Upper lobe of left lung (tissue), 6 donors: Measurements from ENCODE around the gene BNC1. TPM values are rescaled to one million over a fixed set of nuclear protein-coding genes. Genes with fewer than 3 reads are reported as not detected.

Experiments used
- ATAC-seq, 2 donors: fragments of 200-7000 bp; cut with Tn5 transposase; one replicate each; pipeline ENCODE4 v1.9.1; 2022; ENCODE audit warnings: mild to moderate bottlenecking in 2 of 2, moderate library complexity in 2 of 2; ENCODE audit not compliant: low FRiP score in 2 of 2
- DNase-seq, 2 donors: peaks; one replicate each; pipeline ENCODE4 v3.0.0-alpha.2; 2019 to 2020
- H3K27ac ChIP-seq, 4 donors: fragments of 200-600 bp; sonication (generic); one replicate each; pipeline ENCODE4 v1.5.1; 2016 to 2019
- H3K27me3 ChIP-seq, 4 donors: fragments of 200-600 bp; sonication (generic); one replicate each; pipeline ENCODE4 v1.5.1; 2017 to 2019
- H3K36me3 ChIP-seq, 4 donors: fragments of 200-600 bp; sonication (generic); one replicate each; pipeline ENCODE4 v1.5.1; 2016 to 2019
- H3K4me1 ChIP-seq, 4 donors: fragments of 200-600 bp; sonication (generic); one replicate each; pipeline ENCODE4 v1.5.1; 2018 to 2019
- H3K4me3 ChIP-seq, 4 donors: fragments of 200-600 bp; sonication (generic); one replicate each; pipeline ENCODE4 v1.5.1; 2017 to 2019; ENCODE audit warnings: mild to moderate bottlenecking in 2 of 4, moderate library complexity in 1 of 4
- H3K9me3 ChIP-seq, 4 donors: fragments of 200-600 bp; sonication (generic); one replicate each; pipeline ENCODE4 v1.5.1; 2018 to 2019
- EP300 ChIP-seq, 4 donors: sonication (generic); formaldehyde crosslinking; IDR thresholded peaks; one replicate each; pipeline ENCODE4 v1.5.1; 2017; ENCODE audit warnings: antibody characterized with exemption in 4 of 4, control low read depth in 2 of 4
- POLR2A ChIP-seq, 4 donors: fragments of 450-650 bp; IDR thresholded peaks; one replicate each; pipeline ENCODE4 v1.5.1; 2016 to 2017; ENCODE audit warnings: antibody characterized with exemption in 4 of 4, mild to moderate bottlenecking in 2 of 4
- POLR2AphosphoS5 ChIP-seq, 2 donors: sonication (generic); formaldehyde crosslinking; IDR thresholded peaks; one replicate each; pipeline ENCODE4 v1.5.1; 2017; ENCODE audit warnings: antibody characterized with exemption in 2 of 2
- WGBS, 2 donors: methylation state at CpG; one replicate each; pipeline ENCODE4 v1.1.5; 2017 to 2018; 5-methylcytosine and 5-hydroxymethylcytosine counted together
- total RNA-seq, 6 donors: library from RNA; depleted of rRNA in 4 of 6; stranded (reverse); fragments of >200 nt in 4 of 6; gene quantifications; one replicate each; pipeline versions ENCODE4 v1.1.0 to v1.2.1, GENCODE V29; 2016 to 2021
- TF ChIP-seq, protein P1 (sequence below), 6 experiments: fragments of 450-650 bp in 4 of 6; fragments of 200-600 bp in 2 of 6; sonication (generic) in 2 of 6; IDR thresholded peaks; one replicate each; pipeline ENCODE4 v1.5.1; 2016 to 2019; ENCODE audit warnings: antibody characterized with exemption in 6 of 6
- donor health status: DM: no; HTN: no; CAD: no; lungs with moderate emphysema.
- donor health status: DM: no; HTN: yes; CAD: no; lungs with severe emphysema.

The BNC1 gene
- total RNA-seq, 6 donors from 2014 or later = 0.07 to 0.31 (median 0.15) TPM; not detected in 3

DNA sequence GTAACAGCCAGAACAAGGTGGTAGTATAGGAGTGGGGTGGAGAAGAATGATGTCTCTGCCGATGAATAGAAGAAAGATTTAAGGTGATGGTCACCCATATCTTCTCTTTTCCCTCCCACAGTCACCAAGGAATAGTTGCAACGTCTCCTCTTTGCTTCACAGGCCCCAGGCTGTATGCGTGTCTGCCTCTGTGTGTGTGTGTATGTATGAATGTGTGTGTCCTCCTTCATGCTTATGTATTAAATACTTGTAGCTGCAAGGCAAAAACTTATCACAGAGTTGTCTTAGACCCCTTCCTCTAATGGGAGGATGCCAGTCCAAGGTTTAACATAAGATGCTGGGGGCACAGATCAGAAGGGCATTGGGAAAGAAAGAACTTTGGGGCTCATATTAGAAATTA lies 19.1 kb upstream of the BNC1 start:
- DNase-seq = no peak
- WGBS, 2 donors = 83 to 86% methylated on average over 3 of the region's 3 CpGs
- Histone ChIP-seq H3K4me1 (peaks cover 0 to 8% (median 0%) of the 10 kb centered on the region in 4 donors), H3K9me3 (no peaks in the 10 kb centered on the region), H3K27me3 (no peaks in the 10 kb centered on the region), H3K27ac (no peak overlapping the region), H3K4me3 (no peak overlapping the region), H3K36me3 (no peaks in the 10 kb centered on the region)
- TF ChIP-seq POLR2A (IDR thresholded peaks at IDR 0.05) (no peak), EP300 (IDR thresholded peaks at IDR 0.05) (no peak), POLR2AphosphoS5 (IDR thresholded peaks at IDR 0.05) (no peak)
- TF ChIP-seq, protein P1, sequence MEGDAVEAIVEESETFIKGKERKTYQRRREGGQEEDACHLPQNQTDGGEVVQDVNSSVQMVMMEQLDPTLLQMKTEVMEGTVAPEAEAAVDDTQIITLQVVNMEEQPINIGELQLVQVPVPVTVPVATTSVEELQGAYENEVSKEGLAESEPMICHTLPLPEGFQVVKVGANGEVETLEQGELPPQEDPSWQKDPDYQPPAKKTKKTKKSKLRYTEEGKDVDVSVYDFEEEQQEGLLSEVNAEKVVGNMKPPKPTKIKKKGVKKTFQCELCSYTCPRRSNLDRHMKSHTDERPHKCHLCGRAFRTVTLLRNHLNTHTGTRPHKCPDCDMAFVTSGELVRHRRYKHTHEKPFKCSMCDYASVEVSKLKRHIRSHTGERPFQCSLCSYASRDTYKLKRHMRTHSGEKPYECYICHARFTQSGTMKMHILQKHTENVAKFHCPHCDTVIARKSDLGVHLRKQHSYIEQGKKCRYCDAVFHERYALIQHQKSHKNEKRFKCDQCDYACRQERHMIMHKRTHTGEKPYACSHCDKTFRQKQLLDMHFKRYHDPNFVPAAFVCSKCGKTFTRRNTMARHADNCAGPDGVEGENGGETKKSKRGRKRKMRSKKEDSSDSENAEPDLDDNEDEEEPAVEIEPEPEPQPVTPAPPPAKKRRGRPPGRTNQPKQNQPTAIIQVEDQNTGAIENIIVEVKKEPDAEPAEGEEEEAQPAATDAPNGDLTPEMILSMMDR (IDR thresholded peaks at IDR 0.05) = no peak
- ATAC-seq = no peak

DNA sequence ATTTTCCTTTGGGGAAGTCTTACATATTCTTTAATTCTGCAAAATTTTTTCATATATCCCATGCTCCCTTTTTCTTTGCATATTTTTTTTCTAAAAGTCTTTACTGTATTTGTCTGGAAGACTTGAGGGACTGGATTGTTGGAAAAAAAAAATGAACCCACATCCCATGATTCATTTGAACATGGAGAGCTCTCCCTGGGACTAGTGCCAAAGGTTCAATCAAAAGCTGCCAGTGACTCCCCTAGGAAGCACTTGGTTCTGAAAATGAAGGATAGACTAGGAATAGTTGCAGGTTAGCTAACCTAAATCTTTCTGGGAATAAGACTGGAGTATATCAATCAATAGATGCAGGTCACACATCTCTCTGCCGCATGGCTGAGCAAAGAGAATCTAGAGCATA lies 16.4 kb upstream of the BNC1 start:
- WGBS, 2 donors = 93 to 100% methylated on average over 1 of the region's 1 CpG

DNA sequence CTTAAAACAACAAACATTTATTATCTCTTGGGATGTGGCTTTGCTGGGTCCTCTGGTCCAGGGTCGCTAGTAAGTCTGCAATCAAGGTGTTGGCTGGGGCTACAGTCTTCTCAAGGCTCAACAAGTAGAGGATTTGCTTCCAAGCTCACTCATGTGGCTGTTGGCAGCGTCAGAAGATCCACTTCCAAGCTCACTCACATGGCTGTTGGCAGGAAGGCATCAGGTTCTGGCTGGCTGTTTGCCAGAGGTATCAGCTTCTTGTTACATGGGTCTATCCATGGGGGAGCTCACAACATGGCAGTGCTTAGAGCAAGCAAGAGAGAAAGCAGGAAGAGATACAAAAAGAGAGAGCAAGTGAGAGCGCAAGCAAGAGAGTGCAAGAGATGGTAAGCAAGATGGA lies 15.0 kb upstream of the BNC1 start:
- Histone ChIP-seq H3K36me3 (no peaks in the 10 kb centered on the region), H3K27ac (no peak overlapping the region), H3K4me1 (no peaks in the 10 kb centered on the region), H3K9me3 (no peaks in the 10 kb centered on the region), H3K4me3 (no peak overlapping the region), H3K27me3 (no peaks in the 10 kb centered on the region)
- WGBS, 2 donors = 61 to 64% methylated on average over 3 of the region's 3 CpGs
- no peak for DNase-seq
- TF ChIP-seq EP300 (IDR thresholded peaks at IDR 0.05) = no peak
- TF ChIP-seq, protein P1 (IDR thresholded peaks at IDR 0.05) = no peak
- no peak for TF ChIP-seq POLR2AphosphoS5 (IDR thresholded peaks at IDR 0.05)
- TF ChIP-seq POLR2A (IDR thresholded peaks at IDR 0.05) = no peak
- ATAC-seq = no peak

More for the DNA sequence above, 16.4 kb upstream of the BNC1 start:
- DNase-seq (no peak), ATAC-seq (no peak)
- H3K27ac ChIP-seq = no peak overlapping the region
- H3K4me3 ChIP-seq = no peak overlapping the region
- no peaks in the 10 kb centered on the region for H3K9me3 ChIP-seq
- no peak for TF ChIP-seq POLR2A (IDR thresholded peaks at IDR 0.05)
- TF ChIP-seq, protein P1 (IDR thresholded peaks at IDR 0.05) = no peak
- no peak for TF ChIP-seq EP300 (IDR thresholded peaks at IDR 0.05)
- no peak for TF ChIP-seq POLR2AphosphoS5 (IDR thresholded peaks at IDR 0.05)
- H3K27me3 ChIP-seq = no peaks in the 10 kb centered on the region
- no peaks in the 10 kb centered on the region for H3K36me3 ChIP-seq
- peaks cover 0 to 6% (median 0%) of the 10 kb centered on the region in 4 donors for H3K4me1 ChIP-seq

DNA sequence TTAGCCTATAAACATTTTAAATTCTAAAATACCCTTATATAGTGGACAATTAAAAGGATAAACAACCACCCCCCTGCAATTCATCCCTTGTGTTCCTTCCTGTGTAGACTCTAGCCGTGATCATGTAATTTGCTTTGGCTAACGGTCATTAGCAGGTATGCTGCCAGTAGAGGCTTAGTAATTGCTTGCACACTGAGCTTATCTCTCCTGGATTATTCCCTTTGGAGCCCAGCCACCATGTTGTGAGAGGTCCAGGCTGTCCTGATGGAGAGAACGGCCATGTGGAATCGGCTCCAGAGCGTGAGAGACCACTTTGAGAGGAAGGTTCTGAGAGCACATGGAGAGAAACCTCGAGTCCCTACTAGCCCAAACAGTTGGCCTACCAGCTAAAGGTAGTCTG lies 11.0 kb upstream of the BNC1 start:
- Histone ChIP-seq H3K9me3 (no peaks in the 10 kb centered on the region), H3K4me1 (no peaks in the 10 kb centered on the region), H3K4me3 (no peak overlapping the region), H3K27ac (no peak overlapping the region), H3K27me3 (no peaks in the 10 kb centered on the region), H3K36me3 (no peaks in the 10 kb centered on the region)
- 74 to 83% methylated on average over 6 of the region's 6 CpGs for WGBS, 2 donors
- TF ChIP-seq POLR2AphosphoS5 (IDR thresholded peaks at IDR 0.05) (no peak), POLR2A (IDR thresholded peaks at IDR 0.05) (no peak), EP300 (IDR thresholded peaks at IDR 0.05) (no peak)
- TF ChIP-seq, protein P1 (IDR thresholded peaks at IDR 0.05) = no peak
- DNase-seq = no peak
- ATAC-seq = no peak

DNA sequence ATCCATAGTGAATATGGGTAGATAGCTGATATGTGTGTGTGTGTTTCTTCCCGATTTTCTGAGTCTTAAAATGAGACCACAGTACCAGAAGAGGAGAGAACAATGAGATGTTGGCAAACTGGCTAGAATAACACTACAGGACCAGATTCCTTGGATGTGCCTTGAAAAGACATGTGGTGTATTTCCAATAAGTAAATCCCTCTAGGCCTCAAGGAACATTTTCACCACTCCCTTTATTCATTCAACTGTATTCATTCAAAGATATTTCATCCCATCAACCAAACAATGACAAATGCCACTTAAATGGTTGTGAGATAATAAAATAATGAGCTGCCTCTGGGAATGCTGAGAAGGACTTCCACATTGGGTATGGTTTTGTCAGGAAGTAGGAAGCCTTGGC lies 8.7 kb upstream of the BNC1 start:
- Histone ChIP-seq H3K4me1 (no peaks in the 10 kb centered on the region), H3K27me3 (no peaks in the 10 kb centered on the region), H3K27ac (no peak overlapping the region), H3K4me3 (no peak overlapping the region), H3K9me3 (no peaks in the 10 kb centered on the region), H3K36me3 (no peaks in the 10 kb centered on the region)
- WGBS, 2 donors = 73 to 83% methylated on average over 1 of the region's 1 CpG
- TF ChIP-seq EP300 (IDR thresholded peaks at IDR 0.05) = no peak
- TF ChIP-seq, protein P1 (IDR thresholded peaks at IDR 0.05) = no peak
- TF ChIP-seq POLR2AphosphoS5 (IDR thresholded peaks at IDR 0.05) = no peak
- no peak for TF ChIP-seq POLR2A (IDR thresholded peaks at IDR 0.05)
- DNase-seq (no peak), ATAC-seq (no peak)
